ENCODE data around the gene KRTAP10-2. TPM values are rescaled to one million over a fixed set of nuclear protein-coding genes. Genes with fewer than 3 reads are reported as not detected.

The KRTAP10-2 gene
- total RNA-seq, 6 experiments from 2014 or later = not detected

DNA sequence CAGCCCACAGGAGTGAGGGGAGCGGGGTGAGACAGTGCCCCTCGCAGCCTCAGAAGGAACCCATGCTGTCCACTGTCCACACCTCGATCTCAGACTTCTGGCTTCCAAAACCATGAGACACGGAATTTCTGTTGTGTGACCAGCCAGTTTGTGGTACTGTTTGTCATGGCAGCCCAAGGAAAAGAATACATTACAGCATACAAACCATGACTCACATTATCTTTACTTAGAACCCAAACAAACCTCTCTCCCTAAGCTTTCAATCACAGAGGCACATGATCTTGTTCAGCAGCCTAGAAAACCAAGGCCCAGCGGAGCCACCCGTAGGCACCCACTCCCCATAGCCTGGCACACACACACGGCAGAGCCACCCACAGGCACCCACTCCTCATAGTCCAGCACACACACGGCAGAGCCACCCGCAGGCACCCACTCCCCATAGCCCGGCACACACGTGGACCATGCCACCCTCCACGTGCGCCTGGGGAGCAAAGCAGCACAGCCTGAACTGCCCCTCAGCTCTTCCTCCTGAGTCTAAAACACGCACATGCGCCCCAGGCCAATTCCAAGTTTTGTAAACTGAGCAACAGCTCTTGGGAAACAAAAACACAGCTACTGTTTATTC, 21.8 kb upstream of the KRTAP10-2 start:
- WGBS (ENCODE audit: insufficient coverage, low coverage, low lambda C conversion rate, missing lambda C conversion rate) = 72% methylated on average over 5 of the region's 15 CpGs

DNA sequence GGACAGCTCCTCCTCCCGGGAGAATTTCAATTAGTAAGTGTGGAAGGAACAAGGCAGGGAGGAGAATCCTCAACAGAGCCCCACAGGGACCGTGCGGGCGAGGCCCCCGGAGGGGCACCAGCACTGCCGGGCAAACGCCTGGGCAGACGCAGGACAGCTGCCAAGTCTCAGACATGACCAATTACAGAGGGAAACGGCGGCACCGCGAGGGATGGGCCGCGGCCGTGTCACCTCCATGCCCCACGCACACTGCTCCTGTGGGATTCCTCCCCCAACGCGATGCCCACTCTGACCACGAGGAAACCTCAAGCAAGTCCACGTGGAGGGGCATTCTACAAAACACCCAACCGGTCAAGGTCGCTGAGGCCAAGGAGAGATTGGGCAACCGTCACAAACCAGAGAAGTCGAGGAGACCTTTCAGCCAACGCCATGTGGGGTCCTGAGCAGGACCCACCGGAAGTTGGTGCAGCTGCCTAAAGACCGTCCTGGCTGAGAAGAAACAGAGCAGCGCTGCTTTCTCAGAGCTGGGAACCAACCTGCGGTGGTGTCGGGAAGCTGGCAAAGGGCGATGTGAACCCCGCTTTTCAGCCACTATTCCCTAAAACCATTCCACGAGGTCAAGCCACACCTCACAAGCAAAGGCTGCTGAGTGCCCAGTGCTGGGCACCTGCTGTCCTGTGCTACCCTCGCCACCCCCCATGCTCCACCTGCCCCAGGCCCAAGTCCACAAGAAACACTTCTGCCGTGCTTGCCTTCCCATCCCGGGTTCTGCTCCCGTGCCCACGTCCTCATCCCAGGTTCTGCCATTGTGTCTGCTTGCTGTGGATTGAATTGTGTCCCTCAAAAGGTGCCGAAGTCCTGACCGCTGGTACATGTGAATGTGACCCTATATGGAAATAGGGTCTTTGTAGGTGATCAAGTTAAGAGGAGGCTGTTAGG, 20.8 kb upstream of the KRTAP10-2 start:
- no peaks in the 10 kb centered on the region for H3K9me3 ChIP-seq
- TF ChIP-seq, protein P1, sequence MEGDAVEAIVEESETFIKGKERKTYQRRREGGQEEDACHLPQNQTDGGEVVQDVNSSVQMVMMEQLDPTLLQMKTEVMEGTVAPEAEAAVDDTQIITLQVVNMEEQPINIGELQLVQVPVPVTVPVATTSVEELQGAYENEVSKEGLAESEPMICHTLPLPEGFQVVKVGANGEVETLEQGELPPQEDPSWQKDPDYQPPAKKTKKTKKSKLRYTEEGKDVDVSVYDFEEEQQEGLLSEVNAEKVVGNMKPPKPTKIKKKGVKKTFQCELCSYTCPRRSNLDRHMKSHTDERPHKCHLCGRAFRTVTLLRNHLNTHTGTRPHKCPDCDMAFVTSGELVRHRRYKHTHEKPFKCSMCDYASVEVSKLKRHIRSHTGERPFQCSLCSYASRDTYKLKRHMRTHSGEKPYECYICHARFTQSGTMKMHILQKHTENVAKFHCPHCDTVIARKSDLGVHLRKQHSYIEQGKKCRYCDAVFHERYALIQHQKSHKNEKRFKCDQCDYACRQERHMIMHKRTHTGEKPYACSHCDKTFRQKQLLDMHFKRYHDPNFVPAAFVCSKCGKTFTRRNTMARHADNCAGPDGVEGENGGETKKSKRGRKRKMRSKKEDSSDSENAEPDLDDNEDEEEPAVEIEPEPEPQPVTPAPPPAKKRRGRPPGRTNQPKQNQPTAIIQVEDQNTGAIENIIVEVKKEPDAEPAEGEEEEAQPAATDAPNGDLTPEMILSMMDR (IDR thresholded peaks at IDR 0.05) = no peak
- TF ChIP-seq POLR2A (IDR thresholded peaks at IDR 0.05) = no peak
- no peak for DNase-seq
- no peaks in the 10 kb centered on the region for H3K36me3 ChIP-seq
- WGBS (ENCODE audit: insufficient coverage, low coverage, low lambda C conversion rate, missing lambda C conversion rate) = 86% methylated on average over 4 of the region's 40 CpGs
- no peaks in the 10 kb centered on the region for H3K27me3 ChIP-seq
- no peaks in the 10 kb centered on the region for H3K4me1 ChIP-seq
- H3K27ac ChIP-seq = no peak overlapping the region
- H3K4me3 ChIP-seq = no peak overlapping the region
- intact Hi-C loops (cut with DNase I) = no loop called here
- no peak for ATAC-seq

More for the DNA sequence above, 21.8 kb upstream of the KRTAP10-2 start:
- Histone ChIP-seq H3K4me3 (no peak overlapping the region), H3K4me1 (no peaks in the 10 kb centered on the region), H3K36me3 (no peaks in the 10 kb centered on the region), H3K9me3 (no peaks in the 10 kb centered on the region), H3K27ac (no peak overlapping the region), H3K27me3 (no peaks in the 10 kb centered on the region)
- intact Hi-C loops (cut with DNase I) = no loop called here
- TF ChIP-seq POLR2A (IDR thresholded peaks at IDR 0.05) = no peak
- TF ChIP-seq, protein P1 (IDR thresholded peaks at IDR 0.05) = no peak
- ATAC-seq (no peak), DNase-seq (no peak)

DNA sequence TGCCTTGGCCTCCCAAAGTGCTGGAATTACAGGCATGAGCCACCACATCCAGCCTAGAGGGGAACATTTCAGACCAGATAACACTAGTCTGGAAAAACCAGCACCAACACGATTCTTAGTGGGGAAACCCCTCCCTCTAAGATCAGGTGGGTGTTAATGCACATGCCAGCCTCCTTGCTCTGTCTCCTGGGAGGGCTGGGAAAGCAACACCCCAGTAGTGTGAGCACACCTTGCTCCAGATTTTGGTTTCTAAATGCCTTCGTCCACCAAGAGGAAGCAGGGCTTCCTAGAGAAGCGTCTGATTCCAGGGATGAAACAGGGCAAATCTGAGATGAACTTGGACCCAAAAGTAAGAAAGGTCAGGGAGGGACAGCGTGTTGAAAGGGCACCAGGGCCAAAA, 20.0 kb upstream of the KRTAP10-2 start:
- WGBS (ENCODE audit: insufficient coverage, low coverage, low lambda C conversion rate, missing lambda C conversion rate) = 81% methylated on average over 3 of the region's 4 CpGs
- Histone ChIP-seq H3K36me3 (no peaks in the 10 kb centered on the region), H3K4me3 (no peak overlapping the region), H3K4me1 (no peaks in the 10 kb centered on the region), H3K27ac (no peak overlapping the region), H3K27me3 (no peaks in the 10 kb centered on the region), H3K9me3 (no peaks in the 10 kb centered on the region)
- DNase-seq (no peak), ATAC-seq (no peak)
- intact Hi-C loops (cut with DNase I) = no loop called here
- TF ChIP-seq POLR2A (IDR thresholded peaks at IDR 0.05) = no peak

DNA sequence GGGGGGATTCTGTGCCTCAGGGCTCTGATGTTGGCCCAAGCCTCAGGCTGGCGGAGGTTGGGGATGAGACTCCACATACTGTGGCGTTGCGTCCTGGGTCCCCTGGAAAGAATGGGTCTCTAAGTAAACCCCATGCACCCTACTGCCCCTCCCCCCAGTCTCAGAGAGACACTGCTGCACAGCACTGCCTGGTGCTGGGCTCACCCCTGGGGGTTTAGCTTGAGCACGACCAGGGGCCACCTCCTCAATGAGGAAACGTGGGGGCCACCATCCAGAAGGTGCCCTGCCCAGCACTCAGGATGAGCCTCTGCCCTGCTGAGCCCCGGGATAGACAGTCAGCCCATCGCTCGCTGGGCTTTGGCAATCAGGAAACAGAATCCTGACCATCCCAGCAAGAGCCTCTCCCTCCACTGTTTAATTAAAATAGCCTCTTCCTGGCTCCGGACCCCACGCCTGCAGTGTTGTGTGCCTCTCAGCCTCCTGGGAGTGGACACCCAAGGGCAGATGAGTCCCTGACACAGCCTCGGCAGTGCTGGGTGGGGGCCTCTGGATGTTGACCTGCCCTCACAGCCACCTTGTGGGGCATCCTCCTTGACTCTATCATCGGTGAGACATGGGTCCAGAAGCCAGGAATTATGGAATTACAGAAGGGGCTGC, 18.7 kb upstream of the KRTAP10-2 start:
- Histone ChIP-seq H3K4me3 (no peak overlapping the region), H3K9me3 (no peaks in the 10 kb centered on the region), H3K27me3 (no peaks in the 10 kb centered on the region), H3K27ac (no peak overlapping the region), H3K36me3 (no peaks in the 10 kb centered on the region), H3K4me1 (no peaks in the 10 kb centered on the region)
- intact Hi-C loops (cut with DNase I) = no loop called here
- WGBS (ENCODE audit: insufficient coverage, low coverage, low lambda C conversion rate, missing lambda C conversion rate) = 63% methylated on average over 3 of the region's 12 CpGs
- no peak for DNase-seq
- no peak for ATAC-seq
- TF ChIP-seq, protein P1 (IDR thresholded peaks at IDR 0.05) = no peak
- no peak for TF ChIP-seq POLR2A (IDR thresholded peaks at IDR 0.05)
